SK-MEL-5 (cell line): ENCODE data around the gene CAP2. TPM values are rescaled to one million over a fixed set of nuclear protein-coding genes. Genes with fewer than 3 reads are reported as not detected.
"Not testable (repeated sequence)": the region's sequence is repeated elsewhere in the genome, so short reads cannot be mapped to it uniquely, and the experiment has no call there.

ENCODE experiments used
- DNase-seq: peaks from one replicate; pipeline ENCODE4 v3.0.0-alpha.2; 2016; ENCODE audit warnings: low read depth, low spot score
- in situ Hi-C: cut with HindIII; loops from 2 replicates; pipeline ENCODE4 v1.10.0; 2016; ENCODE audit warnings: low sequenced_read_pairs, high pct_unique_total_duplicates, low pct_unique_long_range_greater_than_20kb
- total RNA-seq: library from RNA; depleted of rRNA; stranded (reverse); fragments of >200 nt; shearing (Covaris generic); gene quantifications from 2 replicates; pipeline ENCODE4 v1.2.3, GENCODE V29; 2014

Gene CAP2
- total RNA-seq, 1 experiment from 2014 or later = 21.3 TPM

GRCh38 chr6:17391976-17392375, 1.4 kb upstream of the CAP2 start:
- DNase-seq = no peak
- in situ Hi-C loops = no loop called here

- in situ Hi-C loops = no loop called here
- peak; percentile 61 for DNase-seq
Measured at GRCh38 chr6:17393892-17394631, 667 bp downstream of the CAP2 start.

GRCh38 chr6:17395112-17395511, 1.7 kb downstream of the CAP2 start:
- in situ Hi-C loops = no loop called here
- no peak for DNase-seq

DNA sequence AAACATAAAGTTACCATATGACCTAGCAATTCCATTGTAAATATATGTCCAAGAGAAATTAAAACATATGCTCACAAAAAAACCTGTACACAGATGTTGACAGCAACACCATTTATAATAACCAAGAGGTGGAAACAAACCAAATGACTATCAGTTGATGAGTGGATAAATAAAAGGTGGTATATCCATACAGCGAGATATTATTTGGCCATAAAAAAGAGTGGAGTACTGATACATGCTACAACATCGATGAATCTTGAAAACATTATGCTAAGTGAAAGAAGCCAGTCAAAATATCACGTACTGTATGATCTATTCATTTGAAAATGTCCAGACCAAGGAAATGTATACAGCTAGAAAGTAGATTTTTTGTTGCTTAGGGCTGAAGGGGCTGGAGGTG, 2.9 kb downstream of the CAP2 start:
- DNase-seq = no peak
- in situ Hi-C loops = no loop called here

DNA sequence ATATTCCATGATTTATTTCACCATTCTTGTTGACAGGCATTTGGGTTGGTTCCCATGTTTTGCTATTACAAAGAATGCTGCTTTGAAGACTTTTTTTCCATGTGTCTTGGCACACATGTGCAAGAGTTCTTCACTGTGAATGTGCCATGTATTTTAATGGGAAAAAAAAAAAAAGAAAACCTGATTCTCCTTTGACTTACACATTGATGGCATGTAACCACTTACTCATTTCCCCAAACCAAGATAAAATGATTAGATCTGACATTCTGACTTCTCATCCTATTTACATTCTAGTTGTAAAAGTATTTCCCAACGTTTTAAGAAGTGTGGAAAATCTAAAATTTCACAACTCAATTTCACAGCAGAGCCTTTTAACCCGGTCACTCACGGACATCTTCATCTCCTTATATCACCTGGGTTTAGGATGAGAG, 4.4 kb downstream of the CAP2 start:
- DNase-seq = no peak
- in situ Hi-C loops = no loop called here

GRCh38 chr6:17405181-17405943, 12.0 kb downstream of the CAP2 start:
- in situ Hi-C loops, DNase-seq: not testable (repeated sequence)

GRCh38 chr6:17405944-17406245, 12.5 kb downstream of the CAP2 start:
- no peak for DNase-seq
- in situ Hi-C loops = no loop called here

GRCh38 chr6:17408081-17408480, 14.7 kb downstream of the CAP2 start:
- in situ Hi-C loops = no loop called here
- no peak for DNase-seq

DNA sequence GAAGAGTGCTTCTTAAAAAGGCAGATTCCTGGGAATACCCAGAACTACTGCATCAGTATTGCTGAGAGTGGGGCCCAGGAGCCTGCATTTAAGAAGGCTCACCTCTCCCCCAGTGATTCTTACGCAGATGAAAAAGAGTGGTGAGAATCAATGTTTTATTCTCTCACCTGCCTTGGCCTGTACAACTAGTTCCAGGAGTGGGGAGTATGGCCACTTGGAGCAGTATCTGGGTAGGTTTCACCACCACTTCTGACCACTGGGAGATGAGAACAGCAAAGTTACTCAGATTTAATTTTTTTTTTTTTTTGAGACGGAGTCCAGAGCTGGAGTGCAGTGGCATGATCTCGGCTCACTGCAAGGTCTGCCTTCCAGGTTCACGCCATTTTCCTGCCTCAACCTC, 16.9 kb downstream of the CAP2 start:
- in situ Hi-C loops = no loop called here
- no peak for DNase-seq

GRCh38 chr6:17413313-17413750, 19.9 kb downstream of the CAP2 start:
- in situ Hi-C loops = no loop called here
- DNase-seq = no peak

DNA sequence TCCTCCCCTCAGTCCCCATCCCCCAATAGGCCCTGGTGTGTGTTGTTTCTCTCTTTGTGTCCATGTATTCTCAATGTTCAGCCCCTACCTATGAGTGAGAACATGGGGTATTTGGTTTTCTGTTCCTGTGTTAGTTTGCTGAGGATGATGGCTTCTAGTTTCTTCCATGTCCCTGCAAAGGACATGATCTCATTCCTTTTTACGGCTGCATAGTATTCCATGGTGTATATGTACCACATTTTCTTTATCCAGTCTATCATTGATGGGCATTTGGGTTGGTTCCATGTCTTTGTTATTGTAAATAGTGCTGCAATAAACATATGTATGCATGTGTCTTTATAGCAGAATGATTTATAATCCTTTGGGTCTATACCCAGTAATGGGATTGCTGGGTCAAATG, 21.0 kb downstream of the CAP2 start:
- DNase-seq, in situ Hi-C loops: not testable (repeated sequence)

- in situ Hi-C loops = no loop called here
- DNase-seq = no peak
Measured at GRCh38 chr6:17415321-17415720, 21.9 kb downstream of the CAP2 start.

DNA sequence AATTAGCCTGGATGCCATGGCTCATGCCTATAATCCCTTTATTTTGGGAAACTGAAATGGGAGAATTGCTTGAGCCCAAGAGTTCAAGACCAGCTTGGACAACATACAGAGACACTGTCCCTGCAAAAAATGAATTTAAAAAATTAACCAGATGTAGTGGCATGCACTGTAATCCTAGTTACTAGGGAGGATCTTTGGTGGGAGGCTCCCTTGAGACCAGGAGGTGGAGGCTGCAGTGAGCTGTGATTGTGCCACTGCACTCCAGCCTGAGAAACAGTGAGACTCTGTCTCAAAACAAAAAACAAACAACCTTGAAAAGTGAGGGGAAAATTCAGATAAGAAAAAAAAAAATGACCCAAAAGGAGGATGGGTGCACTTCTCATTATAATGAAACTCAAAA, 23.4 kb downstream of the CAP2 start:
- DNase-seq = no peak
- in situ Hi-C loops = no loop called here

DNA sequence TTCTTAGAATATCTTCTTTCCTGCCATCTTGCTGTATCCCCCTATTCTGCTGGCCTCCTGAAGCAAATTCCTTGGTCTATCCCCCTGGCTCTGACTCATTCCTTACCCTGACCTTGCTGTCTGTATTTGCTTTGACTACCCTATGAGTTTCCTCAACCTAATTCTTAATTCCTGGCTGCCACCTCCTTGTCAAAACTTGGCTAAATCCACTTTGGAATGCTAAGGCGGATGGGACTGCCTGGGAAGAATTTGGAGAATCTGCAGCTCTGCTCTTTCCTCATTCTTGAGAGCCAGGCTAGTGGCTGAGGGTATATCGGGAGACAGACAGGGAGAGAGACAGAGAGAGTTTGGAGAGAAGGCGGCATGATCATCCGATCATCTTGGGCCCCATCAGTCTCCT, 24.4 kb downstream of the CAP2 start:
- DNase-seq = peak; percentile 15
- in situ Hi-C loops = no loop called here

- in situ Hi-C loops = no loop called here
- DNase-seq = peak; percentile 19
Measured at GRCh38 chr6:17418281-17419188, 25.1 kb downstream of the CAP2 start.

DNA sequence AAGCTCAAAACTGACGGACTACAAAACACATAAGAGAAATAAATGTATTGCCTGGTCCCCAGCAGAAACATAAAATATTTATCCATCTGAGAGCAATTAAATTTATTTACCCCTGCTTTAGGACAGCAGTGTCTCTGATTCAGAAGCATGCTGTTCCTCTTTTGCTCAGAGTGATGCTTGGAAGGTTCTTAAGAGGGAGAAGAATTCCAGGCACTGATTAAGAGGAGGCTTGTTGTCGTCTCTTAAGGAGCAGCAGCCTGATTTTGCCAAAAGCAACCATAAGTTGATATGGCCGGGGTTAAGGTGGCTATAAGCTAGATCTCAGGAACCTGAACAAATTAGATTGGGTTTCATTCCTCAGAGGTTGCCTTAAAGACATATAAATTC, 25.8 kb downstream of the CAP2 start:
- in situ Hi-C loops = no loop called here
- DNase-seq = no peak

- no peak for DNase-seq
- in situ Hi-C loops = no loop called here
Measured at GRCh38 chr6:17420368-17420767, 27.0 kb downstream of the CAP2 start.

GRCh38 chr6:17421406-17421805, 28.0 kb downstream of the CAP2 start:
- in situ Hi-C loops = no loop called here
- DNase-seq = no peak
